Measurements from ENCODE around the gene CPLX3.
"Not testable (repeated sequence)": the region's sequence is repeated elsewhere in the genome, so short reads cannot be mapped to it uniquely, and the experiment has no call there.

The CPLX3 gene, protein sequence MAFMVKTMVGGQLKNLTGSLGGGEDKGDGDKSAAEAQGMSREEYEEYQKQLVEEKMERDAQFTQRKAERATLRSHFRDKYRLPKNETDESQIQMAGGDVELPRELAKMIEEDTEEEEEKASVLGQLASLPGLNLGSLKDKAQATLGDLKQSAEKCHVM

DNA sequence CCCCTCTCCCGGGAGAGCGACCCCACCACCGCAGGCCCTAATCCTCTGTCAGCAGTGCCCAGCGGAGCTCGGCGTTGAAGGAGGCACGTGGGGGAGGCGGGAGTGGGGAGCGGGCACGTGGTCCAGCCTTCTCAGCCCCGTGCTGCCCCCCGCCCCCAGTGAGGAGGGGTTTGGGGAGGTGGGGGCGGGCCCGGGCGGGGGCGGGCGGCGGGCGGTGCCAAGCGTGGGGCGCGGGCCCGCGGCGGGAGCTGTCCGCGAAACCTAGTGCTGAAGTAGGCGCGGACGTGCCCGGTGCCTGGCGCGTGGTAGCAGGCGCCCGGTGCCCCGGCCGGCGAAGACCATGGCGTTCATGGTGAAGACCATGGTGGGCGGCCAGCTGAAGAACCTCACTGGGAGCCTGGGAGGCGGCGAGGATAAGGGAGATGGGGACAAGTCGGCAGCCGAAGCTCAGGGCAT is at the start of gene CPLX3:
TSS of gene CPLX3 (plus strand) at position 264 of the 456 bp plus-strand sequence. CDS start at position 341, 77 bp downstream.
- no peak for DNase-seq (ENCODE audit: low spot score)

DNA sequence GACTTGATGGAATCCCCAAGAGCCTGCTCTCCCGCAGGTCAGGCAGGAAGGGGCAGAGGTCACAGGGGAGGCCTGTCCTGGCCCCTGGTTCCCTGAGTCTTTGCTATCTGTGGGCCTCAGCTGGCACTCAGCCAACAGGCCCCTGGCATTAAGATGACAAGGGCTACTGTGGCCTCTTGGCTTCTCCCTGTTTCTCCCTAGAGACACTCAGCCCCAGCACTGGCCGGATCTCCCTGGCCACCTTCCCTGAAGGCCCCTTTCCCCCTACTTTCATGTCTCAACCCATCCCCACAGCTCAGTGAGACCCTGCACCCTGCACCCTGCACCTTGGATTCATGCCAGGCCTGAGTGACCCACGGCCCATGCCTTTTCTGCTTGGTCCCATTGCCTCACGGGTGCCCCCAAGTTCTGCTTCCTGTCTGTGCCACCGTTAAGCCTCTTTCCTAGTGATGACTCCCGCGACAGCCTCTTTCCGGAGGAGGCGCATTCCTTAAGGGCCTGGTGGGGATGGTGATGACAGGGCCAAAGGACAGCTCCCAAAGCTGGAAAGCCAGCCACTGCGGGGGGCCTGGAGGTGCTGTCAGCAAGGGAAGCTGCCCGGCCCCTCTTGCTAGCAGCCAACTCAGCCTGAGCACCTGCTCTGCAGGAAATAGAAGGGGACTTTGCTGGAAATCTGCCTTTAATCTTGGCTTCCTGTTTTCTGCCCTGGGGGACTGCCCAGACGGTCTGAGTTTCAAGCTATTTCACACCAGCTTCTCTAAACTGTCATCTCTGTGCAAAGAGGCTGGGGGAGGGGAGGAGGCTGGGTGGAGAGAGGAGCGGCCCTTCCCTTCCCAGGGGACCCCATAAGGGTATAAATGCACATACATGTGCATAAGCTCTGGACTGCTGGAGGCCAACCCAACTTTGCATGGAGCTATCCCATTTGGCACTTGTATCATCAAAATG is 49.3 kb upstream of the CPLX3 start:
- no peak for DNase-seq (ENCODE audit: low spot score)

DNA sequence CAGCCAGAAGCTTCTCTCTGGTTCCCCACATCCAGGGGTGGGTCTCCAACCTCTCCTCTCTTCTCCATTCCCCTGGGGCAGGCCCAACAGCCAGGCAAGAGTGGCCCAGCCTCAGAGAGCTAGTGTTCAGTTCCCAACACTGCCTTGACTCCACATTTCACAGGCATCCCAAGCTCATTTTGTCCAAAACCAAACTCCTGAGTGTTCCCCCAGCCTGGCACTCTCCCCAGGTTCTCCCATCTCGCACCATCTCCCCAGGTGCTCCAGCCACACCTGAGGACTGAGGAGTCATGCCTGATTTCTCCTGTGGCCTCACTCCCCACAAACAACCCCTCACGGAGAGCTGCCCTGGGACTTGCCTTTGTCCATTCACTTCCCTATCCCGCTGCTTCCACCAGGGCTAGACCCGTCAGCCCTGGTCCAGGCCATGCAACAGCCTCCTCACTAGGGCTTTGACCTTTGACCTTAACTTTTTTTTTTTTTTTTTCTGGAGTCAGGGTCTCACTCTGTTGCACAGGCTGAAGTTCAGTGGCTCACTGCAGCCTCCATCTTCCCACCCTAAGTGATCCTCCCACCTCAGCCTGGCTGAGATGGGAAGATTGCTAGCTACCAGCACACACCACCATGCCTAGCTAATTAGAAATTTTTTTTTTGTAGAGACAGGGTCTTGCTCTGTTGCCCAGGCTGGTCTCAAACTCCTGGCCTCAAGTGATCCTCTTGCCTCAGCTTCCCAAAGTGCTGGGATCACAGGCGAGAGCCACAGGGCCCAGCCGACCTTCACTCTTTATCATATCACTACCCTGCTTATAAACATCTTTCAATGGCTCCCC is 48.4 kb upstream of the CPLX3 start:
- no peak for DNase-seq (ENCODE audit: low spot score)

DNA sequence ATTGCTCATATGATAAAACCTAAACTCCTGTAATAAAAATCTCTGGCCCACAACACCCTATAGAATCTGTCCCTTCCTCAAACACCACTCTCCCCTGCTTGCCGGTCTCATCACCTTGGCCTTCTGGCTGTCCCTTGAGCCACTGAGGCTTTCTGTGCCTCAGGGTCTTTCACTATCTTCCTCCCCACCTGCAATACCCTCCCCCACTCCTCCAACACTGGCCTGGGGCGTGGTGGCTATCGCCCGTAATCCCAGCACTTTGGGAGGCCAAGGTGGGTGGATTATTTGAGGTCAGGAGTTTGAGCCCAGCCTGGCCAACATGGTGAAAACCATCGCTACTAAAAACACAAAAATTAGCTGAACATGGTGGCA is 47.8 kb upstream of the CPLX3 start:
- no peak for DNase-seq (ENCODE audit: low spot score)

DNA sequence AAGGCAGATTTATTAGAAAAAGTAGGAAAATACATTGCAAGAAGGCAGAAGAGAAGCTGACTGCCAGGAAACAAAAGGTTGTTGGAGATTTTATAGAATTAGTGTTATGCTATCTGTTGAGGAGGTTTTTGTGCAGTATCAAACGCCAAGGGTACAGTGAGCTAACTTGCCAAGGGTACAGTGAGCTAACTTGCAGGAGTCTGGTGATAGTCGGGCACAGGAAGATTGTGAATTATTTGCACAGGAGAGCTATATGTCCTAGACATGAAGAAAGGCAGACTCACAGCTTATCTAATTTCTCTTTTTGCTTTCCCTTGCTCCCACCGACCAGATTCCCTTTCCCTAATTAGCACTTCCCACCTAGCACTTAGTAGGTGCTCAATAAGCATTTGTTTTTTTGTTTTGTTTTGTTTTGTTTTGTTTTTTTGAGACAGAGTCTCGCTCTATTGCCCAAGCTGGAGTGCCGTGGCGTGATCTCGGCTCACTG is 47.2 kb upstream of the CPLX3 start:
- no peak for DNase-seq (ENCODE audit: low spot score)

DNA sequence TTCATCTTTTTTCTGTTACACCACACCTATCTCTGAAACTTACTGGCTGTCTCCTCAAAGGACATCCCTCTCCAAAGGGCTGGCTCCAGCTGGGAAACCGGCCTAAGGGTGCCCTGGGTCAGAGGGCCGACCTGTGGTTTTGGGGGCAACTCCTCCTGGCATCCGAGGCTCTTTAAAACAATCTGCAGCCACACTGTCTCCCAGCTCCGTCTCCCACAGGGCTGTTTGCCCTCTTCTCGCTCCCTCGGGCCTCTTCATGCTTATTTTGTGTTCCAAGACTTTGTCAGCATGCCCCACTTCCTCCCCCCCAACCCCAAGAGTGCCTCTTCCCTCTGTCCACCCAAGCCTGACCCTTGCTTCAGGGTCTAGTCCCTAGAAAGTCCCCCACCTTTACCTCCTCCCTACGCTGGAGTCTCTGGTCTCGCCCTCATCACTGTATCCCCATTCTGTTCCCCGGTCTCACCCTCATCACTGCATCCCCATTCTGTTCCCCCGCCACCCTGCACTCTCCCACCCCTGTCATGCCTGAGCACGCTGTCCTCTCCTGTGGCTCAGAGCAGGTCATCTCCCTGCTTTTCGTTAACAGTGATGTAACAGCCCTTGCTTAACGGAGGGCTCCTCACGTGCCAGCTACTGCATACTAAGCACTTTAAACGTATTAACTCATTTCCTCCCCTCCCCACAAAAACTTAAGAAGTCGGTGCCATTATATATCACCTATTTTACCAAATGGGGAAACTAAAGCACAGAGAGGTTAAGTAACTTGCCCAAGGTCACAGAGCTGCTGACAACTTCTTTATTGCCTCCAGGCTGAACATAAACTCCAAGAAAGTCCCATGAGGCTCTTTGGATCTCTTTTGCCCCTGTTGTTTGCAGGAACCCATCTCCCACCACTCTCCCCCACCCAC is 45.6 kb upstream of the CPLX3 start:
- DNase-seq (ENCODE audit: low spot score): peak; percentile 32

- peak; percentile 72 for DNase-seq (ENCODE audit: low spot score)
These were observed 44.8 kb upstream of the CPLX3 start, which contains the start of gene CSK for GRCh38 chr15:74781431-74782258. Gene CSK, plus strand, starts transcription at chr15:74782080. Its CDS starts 16,218 bp downstream, at chr15:74798298.

DNA sequence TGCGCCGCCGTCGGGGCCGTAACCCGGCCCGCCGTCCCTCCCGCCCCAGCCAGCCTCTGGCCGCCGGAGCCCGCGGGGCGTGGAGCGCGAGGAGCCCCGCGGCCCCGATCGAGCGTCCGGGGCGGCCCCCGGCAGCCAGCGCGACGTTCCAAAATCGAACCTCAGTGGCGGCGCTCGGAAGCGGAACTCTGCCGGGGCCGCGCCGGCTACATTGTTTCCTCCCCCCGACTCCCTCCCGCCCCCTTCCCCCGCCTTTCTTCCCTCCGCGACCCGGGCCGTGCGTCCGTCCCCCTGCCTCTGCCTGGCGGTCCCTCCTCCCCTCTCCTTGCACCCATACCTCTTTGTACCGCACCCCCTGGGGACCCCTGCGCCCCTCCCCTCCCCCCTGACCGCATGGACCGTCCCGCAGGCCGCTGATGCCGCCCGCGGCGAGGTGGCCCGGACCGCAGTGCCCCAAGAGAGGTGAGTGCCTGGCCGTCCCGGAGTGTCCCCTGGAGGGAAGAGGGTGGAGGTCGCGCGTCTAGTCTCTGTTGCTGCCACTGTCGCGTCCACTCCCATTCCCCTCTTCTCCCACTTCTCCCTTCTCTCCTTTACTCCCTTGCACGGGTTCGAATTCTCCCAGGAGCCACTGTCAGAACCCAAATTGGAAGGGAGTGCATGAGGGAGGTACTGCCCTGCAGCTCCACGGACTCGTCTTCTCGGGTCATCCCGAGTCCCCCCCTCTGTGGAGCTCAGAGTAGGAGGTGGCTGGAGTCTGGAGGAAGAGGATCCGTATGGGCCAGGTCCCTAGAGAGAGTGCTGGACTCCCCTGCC is 44.0 kb upstream of the CPLX3 start:
- DNase-seq (ENCODE audit: low spot score): peak; percentile 30

GRCh38 chr15:74783072-74783807 is 43.2 kb upstream of the CPLX3 start:
- peak; percentile 59 for DNase-seq (ENCODE audit: low spot score)

GRCh38 chr15:74783808-74784175 is 42.6 kb upstream of the CPLX3 start:
- no peak for DNase-seq (ENCODE audit: low spot score)

DNA sequence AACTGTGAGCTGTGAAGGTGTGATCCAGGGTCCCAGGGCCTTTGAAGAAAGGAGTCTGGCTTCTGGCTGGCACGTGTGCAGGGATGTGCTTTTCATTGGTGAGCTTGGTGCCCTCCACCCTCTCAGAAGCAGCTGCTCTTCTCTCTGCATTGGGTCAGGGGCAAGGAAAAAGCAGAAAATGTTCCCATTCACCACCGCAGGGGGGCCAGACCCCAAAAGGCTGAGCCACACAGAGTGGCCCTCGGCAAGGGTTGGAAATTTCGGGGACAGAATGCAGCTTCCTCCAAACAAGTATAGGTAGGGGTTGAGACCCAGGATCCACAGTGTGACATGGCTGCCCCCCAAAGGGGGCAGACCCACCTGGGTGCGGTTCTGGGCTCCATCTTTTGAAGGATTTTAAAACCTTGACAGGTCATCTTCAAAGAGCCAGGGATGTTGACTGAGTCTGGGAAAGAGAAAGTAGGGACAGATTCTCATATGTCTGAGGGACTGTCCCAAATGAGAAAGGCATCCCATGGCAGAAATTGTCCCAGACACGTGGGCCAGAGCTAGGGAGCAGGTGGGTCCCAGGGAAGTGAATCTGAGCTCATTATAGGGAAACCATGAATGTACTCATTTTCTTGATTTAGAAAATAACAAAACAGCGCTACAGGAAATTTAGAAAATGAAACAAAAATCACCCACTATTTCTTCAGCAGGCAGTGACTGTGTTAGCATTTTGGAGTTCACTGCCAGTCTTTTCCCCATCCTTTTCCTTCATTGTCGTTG is 41.8 kb upstream of the CPLX3 start:
- no peak for DNase-seq (ENCODE audit: low spot score)

DNA sequence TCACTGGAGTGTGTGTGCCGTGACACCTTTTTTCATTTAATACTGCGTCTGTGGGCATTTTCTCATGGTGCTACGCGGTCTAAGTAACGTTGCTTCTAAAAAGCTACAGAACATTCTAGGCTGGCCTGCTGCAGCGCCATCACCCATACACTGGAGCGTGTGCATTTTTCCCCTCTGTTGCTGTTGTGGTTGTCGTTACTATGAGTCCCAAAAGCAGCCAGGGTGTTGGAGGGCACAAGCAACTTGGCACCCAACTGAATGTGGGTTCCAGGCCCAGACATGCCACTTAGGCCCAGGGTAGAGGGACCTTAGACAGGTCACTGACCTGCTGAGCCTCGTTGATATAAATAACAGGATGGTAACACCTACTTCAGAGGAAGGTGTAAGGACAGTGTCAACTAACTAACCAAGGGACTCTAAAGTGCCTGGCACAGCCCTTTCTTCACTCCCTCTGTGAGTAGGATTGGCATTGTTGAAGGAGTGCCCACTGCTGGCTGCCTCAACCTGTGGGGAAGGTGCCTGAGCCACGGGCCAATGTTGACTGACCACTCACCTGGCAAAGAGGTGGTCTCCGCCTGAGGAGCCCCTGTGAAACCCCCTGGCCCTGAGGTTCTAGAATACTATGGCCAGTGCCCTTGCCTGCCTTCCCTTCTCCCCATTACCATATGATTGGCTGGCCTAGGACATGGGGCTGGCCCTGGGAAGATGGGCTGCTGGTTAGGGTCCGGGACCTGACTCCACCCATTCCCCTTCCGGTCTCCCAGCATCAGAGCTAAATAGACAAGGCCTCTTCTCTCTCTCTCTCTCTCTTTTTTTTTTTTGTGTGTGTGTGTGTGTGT is 41.0 kb upstream of the CPLX3 start:
- no peak for DNase-seq (ENCODE audit: low spot score)

DNA sequence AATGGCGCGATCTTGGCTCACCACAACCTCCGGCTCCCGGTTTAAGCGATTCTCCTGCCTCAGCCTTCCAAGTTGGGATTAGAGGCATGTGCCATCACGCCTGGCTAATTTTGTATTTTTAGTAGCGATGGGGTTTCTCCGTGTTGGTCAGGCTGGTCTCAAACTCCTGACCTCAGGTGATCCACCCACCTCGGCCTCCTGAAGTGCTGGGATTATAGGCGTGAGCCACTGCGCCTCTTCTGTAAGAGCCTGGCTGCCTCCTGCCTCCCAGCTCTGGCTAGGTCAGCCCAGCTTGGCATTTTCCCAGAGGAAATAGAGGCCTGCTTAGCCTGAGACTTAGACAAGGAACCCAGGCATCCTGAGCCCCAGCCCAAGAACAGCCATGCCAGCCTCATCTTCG is 40.3 kb upstream of the CPLX3 start:
- DNase-seq (ENCODE audit: low spot score): not testable (repeated sequence)

DNA sequence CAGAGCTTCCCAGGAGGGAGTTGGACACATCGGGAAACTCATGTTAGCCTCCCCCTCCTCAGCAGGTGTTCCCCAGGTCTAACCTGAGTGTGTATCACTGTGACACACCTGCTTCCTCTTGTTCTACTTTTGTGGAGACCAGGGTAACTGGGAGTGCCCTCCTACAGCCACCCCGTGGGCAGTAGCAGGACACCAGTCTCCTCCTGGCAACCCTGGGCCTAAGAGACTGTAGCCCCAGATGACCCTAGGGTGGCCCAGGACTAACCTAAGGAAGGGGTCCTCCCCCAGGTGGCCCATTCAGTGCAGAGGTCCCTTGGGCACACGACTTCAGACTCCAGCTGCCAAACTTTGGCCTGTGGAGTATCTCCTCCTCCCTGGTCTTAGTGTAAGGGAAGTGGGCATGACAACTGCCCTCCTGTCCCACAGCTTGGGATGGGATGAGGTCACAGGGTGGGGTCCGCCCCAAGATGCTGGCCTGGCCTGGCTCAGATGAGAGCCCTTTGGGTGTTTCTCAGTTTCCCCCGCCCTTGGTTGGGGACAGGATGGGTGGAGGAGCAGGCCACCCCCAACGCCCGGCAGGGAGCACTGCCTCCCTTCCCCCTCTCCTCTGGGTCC is 39.8 kb upstream of the CPLX3 start:
- no peak for DNase-seq (ENCODE audit: low spot score)

DNA sequence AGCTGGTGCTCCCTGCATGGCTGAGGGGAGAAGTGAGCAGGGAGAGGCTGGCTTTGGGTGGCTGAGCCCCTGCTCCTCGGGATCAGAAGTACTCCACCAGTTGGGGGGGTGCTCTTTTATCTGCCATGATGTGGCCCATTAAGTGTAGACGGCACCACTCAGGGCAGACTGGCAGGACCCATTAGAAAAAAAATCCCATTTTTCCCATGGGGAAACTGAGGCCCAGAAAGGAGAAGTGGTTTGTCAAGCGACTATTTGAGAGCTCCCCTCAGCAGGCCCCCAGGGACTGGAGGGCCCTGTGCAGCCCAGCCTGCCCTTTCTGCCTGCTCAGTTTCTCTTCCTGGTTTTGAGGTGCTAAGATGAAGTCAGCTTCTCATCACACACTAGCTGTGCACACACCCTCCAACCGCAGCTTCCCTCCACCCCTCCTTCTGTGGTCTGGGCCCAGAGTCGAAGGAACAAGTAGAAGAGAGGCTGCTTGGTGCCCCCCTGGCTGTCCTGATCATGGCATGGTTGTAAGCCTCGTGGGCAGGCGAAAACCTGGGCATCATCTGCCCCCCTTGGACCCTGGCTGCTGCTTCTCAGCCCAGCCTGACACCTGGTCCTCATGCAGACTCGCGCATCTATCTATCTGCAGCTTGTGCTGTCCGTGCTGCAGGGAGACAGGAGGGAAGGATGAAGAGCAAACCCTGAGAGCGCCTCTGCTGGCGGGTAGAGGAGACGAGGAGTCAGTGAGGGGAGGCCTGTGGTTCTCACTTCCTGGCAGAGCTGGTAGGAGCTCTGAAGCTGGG is 39.0 kb upstream of the CPLX3 start:
- DNase-seq (ENCODE audit: low spot score): peak; percentile 36

Measured in RKO (cell line).